ENCODE measurements around the gene FAF1.

The FAF1 gene

DNA sequence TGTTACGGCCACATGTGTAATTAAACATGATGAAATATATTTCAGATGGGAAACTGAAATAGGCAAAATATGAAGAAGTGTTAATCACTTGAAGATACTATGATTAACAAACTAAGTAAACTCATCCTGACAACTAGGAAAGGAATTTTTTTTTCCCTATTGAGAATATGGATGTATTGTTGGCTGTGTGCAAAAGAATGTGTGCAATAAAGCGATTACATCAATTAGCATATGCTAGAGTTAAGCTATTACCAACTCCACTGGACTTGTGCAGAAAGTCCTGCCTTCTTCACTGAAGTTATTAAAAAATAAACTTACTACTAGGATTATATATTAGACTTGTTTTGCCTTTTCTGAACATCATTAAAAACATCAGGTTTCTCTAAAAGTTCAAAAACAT, 393.7 kb downstream of the FAF1 start:
- DNase-seq: no peak
- TF ChIP-seq, protein P1, sequence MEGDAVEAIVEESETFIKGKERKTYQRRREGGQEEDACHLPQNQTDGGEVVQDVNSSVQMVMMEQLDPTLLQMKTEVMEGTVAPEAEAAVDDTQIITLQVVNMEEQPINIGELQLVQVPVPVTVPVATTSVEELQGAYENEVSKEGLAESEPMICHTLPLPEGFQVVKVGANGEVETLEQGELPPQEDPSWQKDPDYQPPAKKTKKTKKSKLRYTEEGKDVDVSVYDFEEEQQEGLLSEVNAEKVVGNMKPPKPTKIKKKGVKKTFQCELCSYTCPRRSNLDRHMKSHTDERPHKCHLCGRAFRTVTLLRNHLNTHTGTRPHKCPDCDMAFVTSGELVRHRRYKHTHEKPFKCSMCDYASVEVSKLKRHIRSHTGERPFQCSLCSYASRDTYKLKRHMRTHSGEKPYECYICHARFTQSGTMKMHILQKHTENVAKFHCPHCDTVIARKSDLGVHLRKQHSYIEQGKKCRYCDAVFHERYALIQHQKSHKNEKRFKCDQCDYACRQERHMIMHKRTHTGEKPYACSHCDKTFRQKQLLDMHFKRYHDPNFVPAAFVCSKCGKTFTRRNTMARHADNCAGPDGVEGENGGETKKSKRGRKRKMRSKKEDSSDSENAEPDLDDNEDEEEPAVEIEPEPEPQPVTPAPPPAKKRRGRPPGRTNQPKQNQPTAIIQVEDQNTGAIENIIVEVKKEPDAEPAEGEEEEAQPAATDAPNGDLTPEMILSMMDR (IDR thresholded peaks at IDR 0.05): no peak
- Mint-ChIP-seq H3K36me3 (ENCODE audit: low read depth) (peaks cover 10% of the 10 kb centered on the region), H3K27ac (no peak overlapping the region), H3K27me3 (ENCODE audit: low read depth, poor library complexity) (no peaks in the 10 kb centered on the region), H3K4me3 (no peak overlapping the region), H3K4me1 (peaks cover 18% of the 10 kb centered on the region), H3K9me3 (no peaks in the 10 kb centered on the region)

DNA sequence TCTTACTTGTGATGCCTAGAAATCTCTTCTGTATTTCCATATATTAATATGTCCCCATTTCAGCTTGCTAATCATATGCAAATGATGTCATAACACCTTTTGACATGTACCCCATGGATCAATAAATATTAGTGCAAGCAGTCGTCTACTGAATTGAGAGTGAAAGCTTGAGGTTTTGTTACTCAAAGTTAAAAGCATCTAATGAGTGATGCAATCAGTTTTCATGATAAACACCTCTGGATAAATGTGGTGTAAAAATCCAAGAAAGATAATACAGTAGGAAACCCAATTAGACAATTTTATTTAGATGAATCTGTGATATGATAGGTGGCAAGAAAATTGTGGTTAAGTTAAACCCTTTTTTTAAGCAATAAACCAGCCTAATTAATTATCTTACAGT, 395.6 kb downstream of the FAF1 start:
- no peak overlapping the region for H3K27ac Mint-ChIP-seq
- peaks cover 4% of the 10 kb centered on the region for H3K4me1 Mint-ChIP-seq
- H3K36me3 Mint-ChIP-seq (ENCODE audit: low read depth): peaks cover 16% of the 10 kb centered on the region
- no peak overlapping the region for H3K4me3 Mint-ChIP-seq
- H3K9me3 Mint-ChIP-seq: no peaks in the 10 kb centered on the region
- TF ChIP-seq, protein P1 (IDR thresholded peaks at IDR 0.05): no peak
- DNase-seq: no peak
- no peaks in the 10 kb centered on the region for H3K27me3 Mint-ChIP-seq (ENCODE audit: low read depth, poor library complexity)

DNA sequence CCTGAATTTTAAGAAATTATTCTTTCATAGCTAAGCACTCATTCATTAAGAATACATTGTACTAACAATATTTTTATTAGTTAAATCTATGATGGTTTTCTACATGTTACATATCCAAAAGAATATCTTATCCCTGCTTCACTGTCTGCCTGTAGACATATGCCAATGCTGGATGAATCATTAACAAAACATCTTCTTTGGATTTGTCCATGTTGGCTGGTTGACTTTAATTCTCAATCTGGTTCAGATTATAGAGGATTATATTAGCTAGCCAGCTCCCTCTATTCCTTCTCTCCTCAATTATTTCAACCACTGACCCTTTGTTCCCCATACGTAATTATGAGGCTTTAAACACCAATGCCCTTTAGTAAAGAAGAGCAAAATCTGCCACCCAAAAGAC, 398.0 kb downstream of the FAF1 start:
- peaks cover 16% of the 10 kb centered on the region for H3K36me3 Mint-ChIP-seq (ENCODE audit: low read depth)
- no peak overlapping the region for H3K27ac Mint-ChIP-seq
- no peak overlapping the region for H3K4me3 Mint-ChIP-seq

DNA sequence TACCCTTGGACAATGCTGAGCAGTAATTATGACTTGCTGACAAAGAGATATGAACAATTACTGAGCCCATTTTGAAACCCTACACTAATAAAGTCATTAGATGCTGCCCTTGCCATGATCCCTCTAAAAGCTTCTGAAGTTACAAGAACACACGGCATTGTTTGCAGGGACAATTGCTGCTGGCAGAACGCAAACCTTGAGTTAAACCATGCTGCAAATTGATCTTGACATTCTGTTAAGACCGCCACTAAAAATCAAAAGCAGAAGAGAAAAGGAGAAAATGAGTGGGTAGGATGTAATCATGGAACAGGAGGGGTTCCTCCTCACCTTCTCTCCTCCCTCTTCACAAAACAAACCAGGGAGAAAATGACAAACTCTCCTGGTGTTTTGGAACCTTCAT, 400.6 kb downstream of the FAF1 start:
- no peak for DNase-seq
- Mint-ChIP-seq H3K4me3 (no peak overlapping the region), H3K36me3 (ENCODE audit: low read depth) (peaks cover 11% of the 10 kb centered on the region), H3K27ac (no peak overlapping the region), H3K4me1 (no peaks in the 10 kb centered on the region), H3K9me3 (no peaks in the 10 kb centered on the region), H3K27me3 (ENCODE audit: low read depth, poor library complexity) (no peaks in the 10 kb centered on the region)
- TF ChIP-seq, protein P1 (IDR thresholded peaks at IDR 0.05): no peak

More for the DNA sequence above, 398.0 kb downstream of the FAF1 start:
- H3K4me1 Mint-ChIP-seq: no peaks in the 10 kb centered on the region
- TF ChIP-seq, protein P1 (IDR thresholded peaks at IDR 0.05): no peak
- H3K9me3 Mint-ChIP-seq: no peaks in the 10 kb centered on the region
- H3K27me3 Mint-ChIP-seq (ENCODE audit: low read depth, poor library complexity): no peaks in the 10 kb centered on the region
- no peak for DNase-seq

DNA sequence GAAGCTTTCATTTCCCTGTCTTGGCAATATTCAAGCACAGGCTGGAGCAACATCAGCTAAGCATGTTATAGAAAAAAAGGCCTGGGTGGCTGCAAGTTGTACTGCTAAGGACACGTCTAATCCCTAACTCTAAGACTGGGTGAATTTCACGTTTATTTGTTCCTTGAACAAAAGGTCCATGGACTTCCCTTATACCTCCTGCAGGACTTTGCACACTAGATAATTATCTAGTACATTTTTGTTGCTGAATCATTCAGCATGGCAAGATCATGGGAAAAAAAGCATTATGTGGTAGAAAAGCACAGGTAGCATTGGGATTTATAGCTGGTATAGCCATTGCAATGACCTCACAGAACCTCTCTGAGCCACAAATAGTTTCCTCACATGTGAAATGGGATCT, 406.1 kb downstream of the FAF1 start:
- no peak for DNase-seq
- Mint-ChIP-seq H3K4me1 (no peaks in the 10 kb centered on the region), H3K27ac (no peak overlapping the region), H3K4me3 (no peak overlapping the region), H3K9me3 (no peaks in the 10 kb centered on the region), H3K36me3 (ENCODE audit: low read depth) (no peaks in the 10 kb centered on the region), H3K27me3 (ENCODE audit: low read depth, poor library complexity) (peaks cover 4% of the 10 kb centered on the region)
- TF ChIP-seq, protein P1 (IDR thresholded peaks at IDR 0.05): no peak

DNA sequence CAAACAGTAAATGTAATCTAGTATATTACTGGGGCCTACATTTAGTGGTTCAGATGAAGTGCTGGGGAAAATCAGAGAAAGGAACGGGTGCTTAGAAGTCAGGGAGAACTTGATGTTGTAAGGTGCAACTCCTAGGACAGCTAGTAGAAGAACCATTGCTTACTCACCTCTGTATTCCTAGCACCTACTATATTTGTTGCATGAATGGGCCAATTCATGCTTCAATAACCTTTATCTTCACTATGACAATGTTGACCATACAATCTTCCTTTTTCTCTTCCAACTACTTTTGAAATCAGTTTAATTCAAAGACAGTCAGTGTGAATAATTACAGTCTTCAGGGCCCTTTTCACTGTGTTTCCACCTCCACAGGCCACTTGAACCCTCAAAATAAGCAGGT, 411.8 kb downstream of the FAF1 start:
- DNase-seq: no peak
- Mint-ChIP-seq H3K4me1 (no peaks in the 10 kb centered on the region), H3K27me3 (ENCODE audit: low read depth, poor library complexity) (peaks cover 4% of the 10 kb centered on the region), H3K9me3 (no peaks in the 10 kb centered on the region), H3K36me3 (ENCODE audit: low read depth) (no peaks in the 10 kb centered on the region), H3K27ac (no peak overlapping the region), H3K4me3 (no peak overlapping the region)
- TF ChIP-seq, protein P1 (IDR thresholded peaks at IDR 0.05): no peak
